Tibial nerve (tissue), 4 donors: Measurements from ENCODE around the gene SCYGR1.

Source experiments
- CTCF ChIP-seq, 5 experiments: fragments of 200-600 bp in 3 of 5; fragments of 450-650 bp in 2 of 5; sonication (generic) in 3 of 5; IDR thresholded peaks; one replicate each; pipeline ENCODE4 v1.5.1; 2016 to 2019; ENCODE audit warnings: antibody characterized with exemption in 5 of 5, mild to moderate bottlenecking in 3 of 5, moderate library complexity in 2 of 5
- EP300 ChIP-seq, 2 donors: sonication (generic); formaldehyde crosslinking; IDR thresholded peaks; one replicate each; pipeline ENCODE4 v1.6.1; 2017; ENCODE audit warnings: antibody characterized with exemption in 2 of 2, mild to moderate bottlenecking in 1 of 2
- POLR2A ChIP-seq, 2 donors: fragments of 450-650 bp; IDR thresholded peaks; one replicate each; pipeline ENCODE4 v1.6.1; 2017; ENCODE audit warnings: antibody characterized with exemption in 2 of 2, mild to moderate bottlenecking in 2 of 2, moderate library complexity in 2 of 2

GRCh38 chr2:227370791-227371312 is 16.9 kb downstream of the SCYGR1 start:
- TF ChIP-seq CTCF (IDR thresholded peaks at IDR 0.05) (no peak), POLR2A (IDR thresholded peaks at IDR 0.05) (no peak), EP300 (IDR thresholded peaks at IDR 0.05) (peak in 1 of 2 donors; percentile 80)
